RWPE2 (cell line): Measurements from ENCODE around the gene UBE2G2.
"Not testable (repeated sequence)": the region's sequence is repeated elsewhere in the genome, so short reads cannot be mapped to it uniquely, and the experiment has no call there.

Experiments
- ATAC-seq: fragments of 200-7000 bp; cut with Tn5 transposase; 3 replicates; pipeline ENCODE4 v1.9.1; 2021; ENCODE audit warnings: low read depth
- DNase-seq: peaks from one replicate; pipeline ENCODE4 v3.0.0-alpha.2; 2020; ENCODE audit warnings: low spot score
- H3K27ac ChIP-seq: fragments of 450-650 bp; 2 replicates; pipeline ENCODE4 v1.5.1; 2017; ENCODE audit warnings: mild to moderate bottlenecking; ENCODE audit not compliant: poor library complexity, severe bottlenecking
- H3K27me3 ChIP-seq: fragments of 250-450 bp; sonication (Bioruptor Pico); 2 replicates; pipeline ENCODE4 v1.5.1; 2021; ENCODE audit warnings: mild to moderate bottlenecking, moderate library complexity; ENCODE audit not compliant: insufficient read depth, poor library complexity, severe bottlenecking
- H3K36me3 ChIP-seq: fragments of 250-450 bp; sonication (Bioruptor Pico); 2 replicates; pipeline ENCODE4 v1.5.1; 2020; ENCODE audit warnings: low read depth, mild to moderate bottlenecking, moderate library complexity
- H3K4me1 ChIP-seq: fragments of 250-450 bp; sonication (Bioruptor Pico); 2 replicates; pipeline ENCODE4 v1.5.1; 2021; ENCODE audit warnings: mild to moderate bottlenecking, moderate library complexity; ENCODE audit not compliant: insufficient read depth, poor library complexity, severe bottlenecking
- H3K4me3 ChIP-seq: fragments of 250-450 bp; sonication (Bioruptor Pico); 2 replicates; pipeline ENCODE4 v1.5.1; 2021; ENCODE audit warnings: mild to moderate bottlenecking, moderate library complexity; ENCODE audit not compliant: severe bottlenecking
- H3K9me3 ChIP-seq: fragments of 250-450 bp; sonication (Bioruptor Pico); 2 replicates; pipeline ENCODE4 v1.5.1; 2021; ENCODE audit warnings: mild to moderate bottlenecking, moderate library complexity; ENCODE audit not compliant: severe bottlenecking
- TF ChIP-seq, protein P1 (sequence below): fragments of 450-650 bp; IDR thresholded peaks from one replicate; pipeline ENCODE4 v1.5.1; 2017; ENCODE audit warnings: mild to moderate bottlenecking, moderate library complexity; ENCODE audit not compliant: poor library complexity, severe bottlenecking

The UBE2G2 gene

DNA sequence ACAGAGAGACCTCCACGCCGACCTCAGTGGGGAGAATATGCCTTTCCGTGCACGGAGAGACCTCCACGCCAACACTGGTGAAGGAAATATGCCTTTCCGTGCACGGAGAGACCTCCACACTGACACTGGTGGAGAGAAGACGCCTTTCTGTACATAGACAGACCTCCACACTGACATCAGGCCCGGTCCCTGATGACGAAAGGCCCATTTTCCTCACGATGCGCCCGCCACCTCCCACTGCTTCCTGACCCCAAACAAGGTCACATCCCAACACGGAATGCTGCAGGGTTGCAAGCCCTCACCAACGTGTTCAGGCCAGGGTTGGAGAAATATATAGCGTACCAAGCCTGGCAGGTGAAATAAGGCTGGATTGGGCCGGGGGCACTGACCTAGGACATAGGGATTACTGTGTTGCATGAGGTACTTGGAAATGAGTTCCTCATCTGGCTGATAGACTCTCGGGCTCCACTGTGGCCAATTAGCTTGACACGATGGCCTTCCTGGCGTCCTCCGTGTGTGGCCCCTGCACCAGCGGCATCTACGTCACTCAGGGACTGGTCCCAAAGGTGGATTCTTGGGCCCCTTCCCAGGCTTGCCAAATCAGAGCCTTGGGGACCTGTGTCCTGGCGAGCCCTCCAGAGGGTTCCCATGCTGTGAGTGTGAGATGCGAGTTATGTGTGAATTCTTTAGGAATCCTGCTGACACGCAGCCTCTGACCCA lies 32.8 kb upstream of the UBE2G2 start:
- no peak for ATAC-seq
- no peaks in the 10 kb centered on the region for H3K4me1 ChIP-seq
- no peaks in the 10 kb centered on the region for H3K9me3 ChIP-seq
- H3K4me3 ChIP-seq: no peak overlapping the region
- H3K36me3 ChIP-seq: no peaks in the 10 kb centered on the region
- no peak for DNase-seq
- H3K27ac ChIP-seq: no peak overlapping the region
- TF ChIP-seq, protein P1, sequence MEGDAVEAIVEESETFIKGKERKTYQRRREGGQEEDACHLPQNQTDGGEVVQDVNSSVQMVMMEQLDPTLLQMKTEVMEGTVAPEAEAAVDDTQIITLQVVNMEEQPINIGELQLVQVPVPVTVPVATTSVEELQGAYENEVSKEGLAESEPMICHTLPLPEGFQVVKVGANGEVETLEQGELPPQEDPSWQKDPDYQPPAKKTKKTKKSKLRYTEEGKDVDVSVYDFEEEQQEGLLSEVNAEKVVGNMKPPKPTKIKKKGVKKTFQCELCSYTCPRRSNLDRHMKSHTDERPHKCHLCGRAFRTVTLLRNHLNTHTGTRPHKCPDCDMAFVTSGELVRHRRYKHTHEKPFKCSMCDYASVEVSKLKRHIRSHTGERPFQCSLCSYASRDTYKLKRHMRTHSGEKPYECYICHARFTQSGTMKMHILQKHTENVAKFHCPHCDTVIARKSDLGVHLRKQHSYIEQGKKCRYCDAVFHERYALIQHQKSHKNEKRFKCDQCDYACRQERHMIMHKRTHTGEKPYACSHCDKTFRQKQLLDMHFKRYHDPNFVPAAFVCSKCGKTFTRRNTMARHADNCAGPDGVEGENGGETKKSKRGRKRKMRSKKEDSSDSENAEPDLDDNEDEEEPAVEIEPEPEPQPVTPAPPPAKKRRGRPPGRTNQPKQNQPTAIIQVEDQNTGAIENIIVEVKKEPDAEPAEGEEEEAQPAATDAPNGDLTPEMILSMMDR: no peak
- no peaks in the 10 kb centered on the region for H3K27me3 ChIP-seq

DNA sequence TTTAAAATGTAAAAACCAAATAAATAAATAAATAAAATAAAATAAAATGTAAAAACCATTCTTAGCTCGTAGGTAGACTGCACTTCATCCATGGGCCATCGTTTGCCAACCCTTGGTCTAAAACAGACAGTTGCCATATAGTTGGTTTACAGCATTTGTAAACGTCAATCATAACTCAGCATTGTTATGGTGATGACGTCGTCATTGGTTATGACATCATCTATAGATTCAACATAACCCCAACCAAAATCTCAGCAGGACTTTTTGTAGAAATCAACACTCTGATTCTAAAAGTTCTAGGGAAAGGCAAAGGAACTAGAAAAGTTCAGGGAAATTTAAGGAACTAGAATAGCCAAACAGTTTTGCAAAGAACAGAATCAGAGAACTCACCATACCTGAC lies 32.0 kb upstream of the UBE2G2 start:
- TF ChIP-seq, protein P1: no peak
- DNase-seq (no peak), ATAC-seq (no peak)
- Histone ChIP-seq H3K27me3 (no peaks in the 10 kb centered on the region), H3K4me3 (no peak overlapping the region), H3K4me1 (no peaks in the 10 kb centered on the region), H3K9me3 (no peaks in the 10 kb centered on the region), H3K36me3 (no peaks in the 10 kb centered on the region), H3K27ac (no peak overlapping the region)

DNA sequence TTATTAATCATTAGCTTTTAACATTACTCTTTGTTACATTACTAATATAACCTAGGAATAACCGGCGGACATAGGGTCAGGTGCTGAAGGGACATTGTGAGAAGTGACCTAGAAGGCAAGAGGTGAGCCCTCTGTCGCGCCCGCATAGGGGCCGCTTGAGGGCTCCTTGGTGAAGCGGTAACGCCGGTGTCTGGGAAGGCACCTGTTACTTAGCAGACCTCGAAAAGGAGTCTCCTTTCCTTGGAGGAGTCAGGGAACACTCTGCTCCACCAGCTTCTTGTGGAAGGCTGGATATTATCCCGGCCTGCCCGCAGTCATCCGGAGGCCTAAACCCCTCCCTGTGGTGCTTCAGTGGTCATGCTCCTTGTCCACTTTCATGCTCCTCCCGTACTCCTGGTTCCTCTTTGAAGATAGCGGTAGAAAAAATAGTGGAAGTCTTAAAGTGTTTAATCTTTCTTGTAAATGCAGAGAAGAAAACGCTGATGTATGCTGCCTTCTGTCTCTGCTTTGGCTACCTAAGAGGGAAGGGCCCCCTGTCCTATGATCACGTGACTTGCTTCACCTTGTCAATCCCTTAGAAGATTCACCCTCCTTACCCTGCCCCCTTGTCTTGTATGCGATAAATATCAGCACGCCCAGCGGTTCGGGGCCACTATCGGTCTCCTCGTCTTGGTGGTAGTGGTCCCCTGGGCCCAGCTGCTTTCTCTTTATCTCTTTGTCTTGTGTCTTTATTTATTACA lies 31.1 kb upstream of the UBE2G2 start:
- ATAC-seq, H3K9me3 ChIP-seq, H3K27me3 ChIP-seq, H3K36me3 ChIP-seq, H3K4me3 ChIP-seq, DNase-seq, H3K4me1 ChIP-seq, H3K27ac ChIP-seq: not testable (repeated sequence)

DNA sequence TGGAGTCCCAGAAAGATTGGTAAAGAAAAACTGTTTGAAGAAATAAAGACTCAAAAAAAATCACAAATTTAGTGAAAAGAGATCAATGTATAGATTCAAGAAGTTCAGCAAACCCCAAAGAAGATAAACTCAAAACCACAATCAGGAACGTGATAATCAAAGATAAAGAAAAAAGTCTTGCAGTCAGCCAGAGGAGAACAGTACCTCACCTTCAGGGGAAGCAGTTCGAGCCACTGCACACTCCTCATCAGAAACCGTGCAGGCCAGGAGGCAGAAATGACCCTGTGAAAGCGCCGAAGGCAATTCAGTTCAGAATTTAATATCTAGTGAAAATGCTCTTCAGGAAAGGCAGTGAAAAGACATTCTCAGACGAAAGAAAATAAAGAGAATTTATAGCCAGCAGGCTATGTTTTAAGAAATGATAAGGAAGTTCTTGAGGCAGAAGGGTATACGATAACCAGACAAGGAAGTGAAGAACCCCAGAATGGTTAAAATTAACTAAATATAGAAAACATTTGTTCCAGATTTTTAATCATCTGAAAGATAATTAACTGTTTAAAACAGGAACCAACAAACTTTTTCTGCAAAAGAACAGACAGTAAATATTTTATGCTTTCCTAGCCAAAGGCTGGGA lies 29.7 kb upstream of the UBE2G2 start:
- Histone ChIP-seq H3K27ac (no peak overlapping the region), H3K4me3 (no peak overlapping the region), H3K27me3 (no peaks in the 10 kb centered on the region), H3K4me1 (no peaks in the 10 kb centered on the region), H3K36me3 (no peaks in the 10 kb centered on the region), H3K9me3 (peaks cover 2% of the 10 kb centered on the region)
- no peak for DNase-seq
- no peak for ATAC-seq
- TF ChIP-seq, protein P1: no peak

DNA sequence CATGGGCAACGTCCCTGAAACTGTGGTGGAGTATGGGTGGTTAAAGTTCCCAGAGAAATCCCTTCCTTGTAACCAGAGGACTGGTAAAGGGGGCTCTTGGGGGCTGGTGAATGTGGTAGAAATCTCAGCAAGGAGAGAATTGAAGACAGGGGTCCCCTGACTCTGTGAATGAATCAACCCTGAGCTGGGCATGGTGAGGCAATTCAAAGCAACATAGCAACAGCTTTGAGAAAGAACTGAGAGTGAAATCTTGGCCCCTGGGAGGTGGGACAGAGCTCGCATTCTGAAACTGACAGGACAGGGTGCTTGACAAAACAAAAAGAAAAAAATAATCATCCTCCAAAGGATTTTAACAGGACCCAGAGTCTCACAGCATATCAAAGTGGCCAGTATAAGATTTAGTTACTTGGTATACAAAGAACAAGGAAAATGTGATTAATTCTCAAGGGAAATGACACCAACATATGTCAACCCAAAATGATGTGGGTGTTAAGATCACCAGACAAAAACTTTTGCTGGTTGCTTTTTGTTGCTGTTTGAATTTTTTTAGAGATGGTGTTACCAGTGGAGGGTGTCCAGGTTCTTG lies 28.0 kb upstream of the UBE2G2 start:
- Histone ChIP-seq H3K27ac (no peak overlapping the region), H3K36me3 (no peaks in the 10 kb centered on the region), H3K27me3 (no peaks in the 10 kb centered on the region), H3K4me1 (no peaks in the 10 kb centered on the region), H3K4me3 (no peak overlapping the region), H3K9me3 (peaks cover 2% of the 10 kb centered on the region)
- DNase-seq (no peak), ATAC-seq (no peak)
- TF ChIP-seq, protein P1: no peak
